NB4 (cell line): ENCODE measurements around the gene PTPRK.

Experiments used
- MYC ChIP-seq: IDR thresholded peaks from 2 replicates; pipeline ENCODE4 v1.6.1; 2011; ENCODE audit warnings: low read depth, low read length
- POLR2A ChIP-seq: IDR thresholded peaks from 2 replicates; pipeline ENCODE4 v1.6.1; 2011; ENCODE audit warnings: mild to moderate bottlenecking; ENCODE audit not compliant: insufficient read length; ENCODE audit errors: extremely low read depth
- TF ChIP-seq, protein P1 (sequence below): IDR thresholded peaks from one replicate; pipeline ENCODE4 v1.5.1; 2012; ENCODE audit warnings: low read depth, low read length

DNA sequence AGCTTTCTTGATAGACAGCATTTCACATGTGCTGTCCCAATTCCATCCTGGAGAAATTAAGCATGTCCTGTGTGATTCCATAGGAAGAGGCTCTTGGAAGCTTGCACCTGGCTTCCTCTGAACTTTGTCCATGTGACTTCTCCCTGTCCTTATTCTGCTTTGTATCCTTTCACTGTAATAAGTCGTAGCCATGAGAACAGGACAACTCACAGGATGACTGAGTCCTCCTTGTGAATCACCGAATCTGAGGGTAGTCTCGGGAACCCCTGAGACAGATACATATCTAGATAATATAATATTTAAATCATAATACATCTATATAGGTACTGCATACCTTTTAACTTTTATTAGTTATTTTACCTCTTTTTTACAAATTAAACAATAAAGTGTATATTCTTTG, 462.9 kb downstream of the PTPRK start:
- TF ChIP-seq POLR2A (no peak), MYC (no peak)
- TF ChIP-seq, protein P1, sequence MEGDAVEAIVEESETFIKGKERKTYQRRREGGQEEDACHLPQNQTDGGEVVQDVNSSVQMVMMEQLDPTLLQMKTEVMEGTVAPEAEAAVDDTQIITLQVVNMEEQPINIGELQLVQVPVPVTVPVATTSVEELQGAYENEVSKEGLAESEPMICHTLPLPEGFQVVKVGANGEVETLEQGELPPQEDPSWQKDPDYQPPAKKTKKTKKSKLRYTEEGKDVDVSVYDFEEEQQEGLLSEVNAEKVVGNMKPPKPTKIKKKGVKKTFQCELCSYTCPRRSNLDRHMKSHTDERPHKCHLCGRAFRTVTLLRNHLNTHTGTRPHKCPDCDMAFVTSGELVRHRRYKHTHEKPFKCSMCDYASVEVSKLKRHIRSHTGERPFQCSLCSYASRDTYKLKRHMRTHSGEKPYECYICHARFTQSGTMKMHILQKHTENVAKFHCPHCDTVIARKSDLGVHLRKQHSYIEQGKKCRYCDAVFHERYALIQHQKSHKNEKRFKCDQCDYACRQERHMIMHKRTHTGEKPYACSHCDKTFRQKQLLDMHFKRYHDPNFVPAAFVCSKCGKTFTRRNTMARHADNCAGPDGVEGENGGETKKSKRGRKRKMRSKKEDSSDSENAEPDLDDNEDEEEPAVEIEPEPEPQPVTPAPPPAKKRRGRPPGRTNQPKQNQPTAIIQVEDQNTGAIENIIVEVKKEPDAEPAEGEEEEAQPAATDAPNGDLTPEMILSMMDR = no peak
